ENCODE data around the gene ECE1. TPM values are rescaled to one million over a fixed set of nuclear protein-coding genes. Genes with fewer than 3 reads are reported as not detected.

ECE1 gene
- total and polyA plus RNA-seq, 2 donors: 17.8 to 34.2 TPM

DNA sequence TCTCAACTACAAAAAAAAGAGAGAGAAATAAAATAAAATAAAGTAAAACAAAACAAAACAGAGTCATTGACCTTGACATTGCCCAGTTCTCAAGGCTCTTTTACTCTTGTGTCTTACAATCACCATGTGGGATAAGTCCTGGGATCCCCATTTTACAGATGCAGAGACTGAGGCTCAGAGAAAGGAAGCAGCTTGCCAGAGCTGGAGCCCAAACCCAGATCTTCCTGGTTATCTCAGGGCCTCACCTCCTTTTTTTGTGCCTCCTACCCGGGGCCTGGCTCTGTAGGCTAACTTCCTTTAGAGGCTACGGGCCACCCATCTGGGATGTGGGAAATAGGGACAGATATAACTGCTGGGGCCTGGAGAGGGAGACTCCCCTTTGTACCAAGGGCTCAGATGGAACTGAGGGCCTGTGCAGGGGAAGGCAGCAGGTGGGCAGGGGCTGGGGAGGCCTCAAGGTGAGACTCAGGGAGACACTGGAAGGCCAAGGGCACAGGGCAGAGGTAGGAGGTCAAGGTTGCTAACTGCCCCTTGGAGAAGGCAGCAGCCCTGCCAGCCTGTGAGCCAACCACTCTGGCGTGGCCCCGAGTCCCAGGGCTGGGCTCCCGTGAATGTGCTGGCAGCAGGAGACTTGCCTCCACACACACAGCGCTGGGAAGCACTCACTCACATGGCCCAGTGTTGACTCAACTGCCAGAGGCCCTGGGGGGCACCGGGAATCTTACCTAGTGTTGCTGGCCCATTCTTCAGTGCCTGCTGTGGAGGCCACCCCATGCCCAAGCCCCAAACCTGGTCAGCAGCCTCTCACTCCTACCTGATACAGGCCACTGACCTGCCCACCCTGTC is 6.5 kb upstream of the ECE1 start:
- DNase-seq (ENCODE audit: low read depth in 6 of 9, low spot score in 9 of 9): no peak
- peak overlapping the region in 1 of 2 donors; percentile 21 for H3K27ac ChIP-seq (ENCODE audit: low read depth in 1 of 2, low read length in 1 of 2)
- H3K27me3 ChIP-seq (ENCODE audit: control insufficient read depth in 2 of 2, insufficient read depth in 1 of 2, low read length in 1 of 2): no peaks in the 10 kb centered on the region
- no peak overlapping the region for H3K4me3 ChIP-seq (ENCODE audit: low read length in 2 of 2)
- peaks cover 36 to 39% of the 10 kb centered on the region in 2 donors for H3K4me1 ChIP-seq (ENCODE audit: control insufficient read depth in 2 of 2, insufficient read depth in 2 of 2, low read length in 2 of 2)
- H3K9me3 ChIP-seq (ENCODE audit: control insufficient read depth in 2 of 2, insufficient read depth in 1 of 2, low read length in 1 of 2): no peaks in the 10 kb centered on the region
- no peaks in the 10 kb centered on the region for H3K36me3 ChIP-seq (ENCODE audit: control insufficient read depth in 2 of 2, insufficient read depth in 2 of 2, low read length in 1 of 2)
- 96% methylated on average over 7 of the region's 7 CpGs for WGBS

DNA sequence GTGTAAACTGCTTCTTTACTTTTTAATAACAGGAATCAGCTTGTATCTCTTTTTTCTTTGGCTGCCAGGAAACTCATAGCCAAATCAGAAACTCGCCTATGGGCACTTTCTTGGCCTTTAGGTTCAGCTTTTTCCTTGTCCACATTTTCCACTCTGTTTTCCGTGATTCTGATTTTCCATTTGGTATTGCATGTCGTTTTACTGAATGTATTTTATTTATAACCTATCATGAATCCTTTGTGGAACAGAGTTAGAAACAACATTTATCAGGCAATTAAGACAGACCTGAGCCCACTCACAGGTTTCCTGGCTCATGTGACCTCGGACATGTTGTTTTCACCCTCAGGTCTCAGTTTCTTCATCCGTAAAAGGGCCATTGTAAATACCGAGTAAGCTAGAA is 5.3 kb upstream of the ECE1 start:
- DNase-seq (ENCODE audit: low read depth in 6 of 9, low spot score in 9 of 9): no peak
- Histone ChIP-seq H3K4me1 (ENCODE audit: control insufficient read depth in 2 of 2, insufficient read depth in 2 of 2, low read length in 2 of 2) (peaks cover 41 to 49% of the 10 kb centered on the region in 2 donors), H3K27ac (ENCODE audit: low read depth in 1 of 2, low read length in 1 of 2) (no peak overlapping the region), H3K4me3 (ENCODE audit: low read length in 2 of 2) (no peak overlapping the region), H3K27me3 (ENCODE audit: control insufficient read depth in 2 of 2, insufficient read depth in 1 of 2, low read length in 1 of 2) (peaks cover 0 to 2% of the 10 kb centered on the region in 2 donors), H3K36me3 (ENCODE audit: control insufficient read depth in 2 of 2, insufficient read depth in 2 of 2, low read length in 1 of 2) (no peaks in the 10 kb centered on the region), H3K9me3 (ENCODE audit: control insufficient read depth in 2 of 2, insufficient read depth in 1 of 2, low read length in 1 of 2) (no peaks in the 10 kb centered on the region)
- WGBS: 98% methylated on average over 6 of the region's 6 CpGs

DNA sequence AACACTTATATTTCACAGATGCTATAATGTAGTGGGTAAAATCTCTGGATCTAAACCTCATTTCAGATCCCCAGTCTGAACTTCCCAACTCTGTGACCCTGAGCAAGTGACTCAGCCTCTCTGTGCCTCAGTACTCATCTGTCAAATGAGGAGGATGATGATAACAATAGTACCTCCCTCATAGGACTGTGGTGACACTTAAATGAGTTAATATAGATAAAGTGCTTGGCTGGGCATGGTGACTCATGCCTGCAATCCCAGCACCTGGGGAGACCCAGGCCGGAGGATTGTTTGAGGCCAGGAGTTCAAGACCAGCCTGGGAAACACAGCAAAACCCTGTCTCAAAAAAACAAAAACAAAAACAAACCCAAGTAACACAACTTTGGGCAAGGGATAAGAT is 4.7 kb upstream of the ECE1 start:
- no peaks in the 10 kb centered on the region for H3K9me3 ChIP-seq (ENCODE audit: control insufficient read depth in 2 of 2, insufficient read depth in 1 of 2, low read length in 1 of 2)
- no peak for DNase-seq (ENCODE audit: low read depth in 6 of 9, low spot score in 9 of 9)
- no peak overlapping the region for H3K4me3 ChIP-seq (ENCODE audit: low read length in 2 of 2)
- peaks cover 0 to 5% of the 10 kb centered on the region in 2 donors for H3K27me3 ChIP-seq (ENCODE audit: control insufficient read depth in 2 of 2, insufficient read depth in 1 of 2, low read length in 1 of 2)
- H3K36me3 ChIP-seq (ENCODE audit: control insufficient read depth in 2 of 2, insufficient read depth in 2 of 2, low read length in 1 of 2): no peaks in the 10 kb centered on the region
- peaks cover 44 to 51% of the 10 kb centered on the region in 2 donors for H3K4me1 ChIP-seq (ENCODE audit: control insufficient read depth in 2 of 2, insufficient read depth in 2 of 2, low read length in 2 of 2)
- WGBS: 95% methylated on average over 1 of the region's 1 CpG
- H3K27ac ChIP-seq (ENCODE audit: low read depth in 1 of 2, low read length in 1 of 2): peak overlapping the region; percentile 62 to 90

DNA sequence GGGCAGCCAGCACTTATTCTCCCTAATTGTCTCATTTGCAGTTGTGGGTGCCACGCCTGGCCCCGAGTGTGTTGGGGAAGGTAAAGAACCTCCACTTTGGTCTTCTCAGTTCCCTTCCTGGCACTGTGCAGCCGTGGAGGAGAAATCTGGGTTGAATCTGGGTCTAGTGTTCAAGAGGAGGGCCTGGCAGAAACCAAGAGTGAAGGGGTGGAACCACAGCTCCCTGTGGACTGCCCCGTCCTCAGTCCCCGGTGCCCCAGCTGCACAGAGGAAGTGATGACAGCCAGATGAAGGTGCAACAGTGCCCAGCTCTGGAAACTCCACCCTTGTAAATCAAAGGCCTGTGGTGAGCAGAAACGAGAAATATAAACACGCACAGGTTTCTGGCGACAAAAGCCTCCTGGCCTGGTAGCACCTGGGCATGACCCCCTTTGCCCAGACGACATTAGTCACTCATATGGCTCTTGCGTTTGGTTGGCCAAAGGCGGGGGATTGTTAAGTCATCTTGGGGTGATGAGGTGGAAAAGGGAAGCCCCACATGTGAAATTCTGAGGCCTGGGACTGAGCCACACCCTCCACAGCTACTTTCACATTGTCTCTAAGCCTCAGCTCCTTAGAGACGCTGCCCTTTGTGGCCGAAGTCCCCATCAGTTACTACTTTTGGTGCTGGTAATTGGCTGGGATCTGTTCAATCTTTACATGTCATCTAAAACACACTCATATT is 4.2 kb upstream of the ECE1 start:
- no peak overlapping the region for H3K4me3 ChIP-seq (ENCODE audit: low read length in 2 of 2)
- WGBS: 23% methylated on average over 13 of the region's 13 CpGs
- DNase-seq (ENCODE audit: low read depth in 6 of 9, low spot score in 9 of 9): peak in 8 of 9 donors; percentile 22 to 84 (median 56)

DNA sequence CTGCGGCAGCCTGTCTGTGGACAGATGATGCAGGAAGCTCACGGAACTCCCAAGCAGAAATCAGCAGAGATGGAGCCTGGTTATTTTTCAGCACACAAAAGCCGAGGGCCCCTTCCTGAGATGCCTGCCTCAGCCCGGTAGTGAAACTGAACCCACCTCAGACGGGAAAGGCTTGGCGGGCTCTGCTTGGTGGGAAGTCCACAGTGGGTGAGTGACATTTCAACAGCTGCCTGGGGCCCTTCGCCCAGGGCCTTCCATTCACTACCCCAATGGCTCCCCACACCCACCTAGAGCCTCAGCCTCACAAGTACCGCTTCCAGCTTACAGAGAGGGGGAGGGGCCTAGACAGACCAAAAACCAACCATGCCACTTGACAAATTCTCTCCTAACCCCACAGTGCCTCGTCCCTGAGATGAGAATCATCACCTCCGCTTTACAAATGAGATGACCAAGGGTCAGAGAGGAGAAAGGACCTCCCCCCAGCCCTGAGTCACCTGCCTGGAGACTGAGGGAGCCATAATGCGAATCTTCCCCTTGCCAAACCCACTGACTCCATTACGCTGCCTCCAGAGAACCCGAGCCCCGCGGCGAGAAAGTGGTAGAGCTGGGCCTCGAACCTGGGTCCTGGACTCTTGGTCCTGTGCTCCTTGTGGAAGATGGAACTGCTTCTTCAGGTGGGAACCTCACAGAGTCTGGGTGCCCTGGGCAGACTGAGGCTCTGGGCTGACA is 3.4 kb upstream of the ECE1 start:
- H3K36me3 ChIP-seq (ENCODE audit: control insufficient read depth in 2 of 2, insufficient read depth in 2 of 2, low read length in 1 of 2): no peaks in the 10 kb centered on the region
- H3K4me1 ChIP-seq (ENCODE audit: control insufficient read depth in 2 of 2, insufficient read depth in 2 of 2, low read length in 2 of 2): peaks cover 42 to 56% of the 10 kb centered on the region in 2 donors
- WGBS: 58% methylated on average over 17 of the region's 17 CpGs
- H3K27ac ChIP-seq (ENCODE audit: low read depth in 1 of 2, low read length in 1 of 2): peak overlapping the region; percentile 75 to 90
- peak in 4 of 9 donors; percentile 18 to 63 (median 34) for DNase-seq (ENCODE audit: low read depth in 6 of 9, low spot score in 9 of 9)
- peaks cover 0 to 5% of the 10 kb centered on the region in 2 donors for H3K27me3 ChIP-seq (ENCODE audit: control insufficient read depth in 2 of 2, insufficient read depth in 1 of 2, low read length in 1 of 2)
- H3K9me3 ChIP-seq (ENCODE audit: control insufficient read depth in 2 of 2, insufficient read depth in 1 of 2, low read length in 1 of 2): no peaks in the 10 kb centered on the region
- H3K4me3 ChIP-seq (ENCODE audit: low read length in 2 of 2): peak overlapping the region in 1 of 2 donors; percentile 13

More for the DNA sequence above, 4.2 kb upstream of the ECE1 start:
- Histone ChIP-seq H3K9me3 (ENCODE audit: control insufficient read depth in 2 of 2, insufficient read depth in 1 of 2, low read length in 1 of 2) (no peaks in the 10 kb centered on the region), H3K36me3 (ENCODE audit: control insufficient read depth in 2 of 2, insufficient read depth in 2 of 2, low read length in 1 of 2) (no peaks in the 10 kb centered on the region), H3K4me1 (ENCODE audit: control insufficient read depth in 2 of 2, insufficient read depth in 2 of 2, low read length in 2 of 2) (peaks cover 46 to 54% of the 10 kb centered on the region in 2 donors), H3K27me3 (ENCODE audit: control insufficient read depth in 2 of 2, insufficient read depth in 1 of 2, low read length in 1 of 2) (peaks cover 0 to 5% of the 10 kb centered on the region in 2 donors), H3K27ac (ENCODE audit: low read depth in 1 of 2, low read length in 1 of 2) (peak overlapping the region; percentile 75 to 90)

DNA sequence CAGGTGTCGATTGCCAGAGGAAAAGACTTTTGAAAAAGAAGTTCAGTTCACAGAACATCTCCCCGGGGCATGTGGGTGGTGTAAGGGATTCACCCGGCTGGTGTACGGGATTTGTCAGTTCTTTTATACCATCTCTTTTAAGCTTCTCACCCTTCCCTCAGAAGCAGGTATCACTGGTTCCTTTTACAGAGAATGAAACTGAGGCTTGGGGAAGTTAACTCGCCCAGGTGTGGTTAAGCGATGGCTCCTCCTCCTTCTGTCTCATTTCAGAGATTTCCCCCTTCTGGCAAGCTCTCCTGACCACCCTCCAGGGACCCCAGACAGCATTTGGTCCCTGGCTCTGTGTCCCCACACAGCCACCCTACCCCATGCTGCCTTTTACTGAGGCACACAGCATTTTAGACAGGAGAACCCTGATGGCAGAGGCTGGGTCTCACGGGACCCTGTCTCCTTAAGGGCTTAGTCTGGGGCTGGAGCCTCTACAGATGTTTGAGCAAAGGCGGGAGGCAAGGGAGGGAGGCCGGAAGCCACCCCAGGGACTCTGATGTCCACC is 2.8 kb upstream of the ECE1 start:
- Histone ChIP-seq H3K27ac (ENCODE audit: low read depth in 1 of 2, low read length in 1 of 2) (peak overlapping the region; percentile 75 to 90), H3K4me3 (ENCODE audit: low read length in 2 of 2) (peak overlapping the region in 1 of 2 donors; percentile 13)
- peak in 6 of 9 donors; percentile 18 to 72 (median 38) for DNase-seq (ENCODE audit: low read depth in 6 of 9, low spot score in 9 of 9)

DNA sequence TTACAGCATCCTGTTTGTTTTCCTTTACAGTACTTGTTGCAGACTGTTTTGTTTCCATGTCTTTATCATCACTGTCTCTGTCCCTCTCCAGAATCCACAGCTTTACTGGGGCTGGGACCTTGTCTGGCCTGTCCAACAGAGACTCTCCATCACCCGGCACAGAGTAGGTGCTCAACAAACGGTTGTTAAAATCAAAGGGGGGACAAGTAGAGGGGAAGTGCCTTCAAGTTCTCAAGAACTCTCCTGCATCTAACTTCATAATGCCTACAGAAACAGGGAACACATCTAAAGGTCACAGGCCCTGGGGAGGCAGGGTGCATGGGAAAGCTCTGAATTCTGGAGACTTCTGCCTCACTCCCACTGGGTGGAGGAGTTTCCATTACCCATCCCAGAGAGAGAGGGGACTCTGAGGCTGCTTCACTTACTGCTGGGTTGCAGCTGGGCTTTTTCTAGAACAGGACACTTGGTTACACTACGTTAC is 2.3 kb upstream of the ECE1 start:
- Histone ChIP-seq H3K9me3 (ENCODE audit: control insufficient read depth in 2 of 2, insufficient read depth in 1 of 2, low read length in 1 of 2) (no peaks in the 10 kb centered on the region), H3K27me3 (ENCODE audit: control insufficient read depth in 2 of 2, insufficient read depth in 1 of 2, low read length in 1 of 2) (peaks cover 0 to 5% of the 10 kb centered on the region in 2 donors), H3K27ac (ENCODE audit: low read depth in 1 of 2, low read length in 1 of 2) (peak overlapping the region; percentile 75 to 90), H3K4me1 (ENCODE audit: control insufficient read depth in 2 of 2, insufficient read depth in 2 of 2, low read length in 2 of 2) (peaks cover 42 to 57% of the 10 kb centered on the region in 2 donors), H3K4me3 (ENCODE audit: low read length in 2 of 2) (no peak overlapping the region), H3K36me3 (ENCODE audit: control insufficient read depth in 2 of 2, insufficient read depth in 2 of 2, low read length in 1 of 2) (no peaks in the 10 kb centered on the region)
- 61% methylated on average over 3 of the region's 3 CpGs for WGBS
- no peak for DNase-seq (ENCODE audit: low read depth in 6 of 9, low spot score in 9 of 9)

More for the DNA sequence above, 2.8 kb upstream of the ECE1 start:
- Histone ChIP-seq H3K36me3 (ENCODE audit: control insufficient read depth in 2 of 2, insufficient read depth in 2 of 2, low read length in 1 of 2) (no peaks in the 10 kb centered on the region), H3K9me3 (ENCODE audit: control insufficient read depth in 2 of 2, insufficient read depth in 1 of 2, low read length in 1 of 2) (no peaks in the 10 kb centered on the region), H3K27me3 (ENCODE audit: control insufficient read depth in 2 of 2, insufficient read depth in 1 of 2, low read length in 1 of 2) (peaks cover 0 to 5% of the 10 kb centered on the region in 2 donors), H3K4me1 (ENCODE audit: control insufficient read depth in 2 of 2, insufficient read depth in 2 of 2, low read length in 2 of 2) (peaks cover 42 to 57% of the 10 kb centered on the region in 2 donors)
- WGBS: 38% methylated on average over 9 of the region's 9 CpGs

DNA sequence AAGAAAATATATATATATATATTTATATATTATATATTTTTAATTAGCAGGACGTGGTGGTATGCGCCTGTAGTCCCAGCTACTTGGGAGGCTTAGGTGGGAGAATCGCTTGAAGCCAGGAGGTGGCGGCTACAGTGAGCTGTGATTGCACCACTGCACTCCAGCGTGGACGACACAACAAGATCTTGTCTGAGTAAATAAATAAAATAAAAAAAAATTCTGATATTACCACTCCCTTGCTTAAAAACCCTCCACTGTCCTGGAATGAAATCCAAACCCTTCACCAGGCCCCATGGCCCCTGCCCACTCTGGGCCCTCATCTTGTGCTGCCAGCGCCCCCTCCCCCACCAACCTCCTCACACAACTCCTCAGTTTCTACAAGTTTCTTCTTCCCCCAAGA is 1.7 kb upstream of the ECE1 start:
- Histone ChIP-seq H3K27ac (ENCODE audit: low read depth in 1 of 2, low read length in 1 of 2) (no peak overlapping the region), H3K27me3 (ENCODE audit: control insufficient read depth in 2 of 2, insufficient read depth in 1 of 2, low read length in 1 of 2) (peaks cover 0 to 5% of the 10 kb centered on the region in 2 donors)

More for the DNA sequence above, 1.7 kb upstream of the ECE1 start:
- no peaks in the 10 kb centered on the region for H3K9me3 ChIP-seq (ENCODE audit: control insufficient read depth in 2 of 2, insufficient read depth in 1 of 2, low read length in 1 of 2)
- H3K4me3 ChIP-seq (ENCODE audit: low read length in 2 of 2): no peak overlapping the region
- H3K36me3 ChIP-seq (ENCODE audit: control insufficient read depth in 2 of 2, insufficient read depth in 2 of 2, low read length in 1 of 2): no peaks in the 10 kb centered on the region
- 99% methylated on average over 7 of the region's 7 CpGs for WGBS
- no peak for DNase-seq (ENCODE audit: low read depth in 6 of 9, low spot score in 9 of 9)
- H3K4me1 ChIP-seq (ENCODE audit: control insufficient read depth in 2 of 2, insufficient read depth in 2 of 2, low read length in 2 of 2): peaks cover 42 to 57% of the 10 kb centered on the region in 2 donors

All from thymus (tissue), 11 donors.